Stomach (tissue), 9 donors: ENCODE data around the gene NEK4. TPM values are rescaled to one million over a fixed set of nuclear protein-coding genes. Genes with fewer than 3 reads are reported as not detected.

Experiments used
- DNase-seq, 2 donors: peaks; one replicate each; pipeline versions ENCODE4 v3.0.0 to v3.0.0-alpha.2; 2013 to 2019
- H3K27ac ChIP-seq, 5 donors: fragments of 200-600 bp in 4 of 5; sonication (generic) in 4 of 5; one replicate each; pipeline ENCODE4 v1.5.1; 2013 to 2019; ENCODE audit warnings: mild to moderate bottlenecking in 1 of 5, moderate library complexity in 1 of 5
- H3K27me3 ChIP-seq, 3 donors: fragments of 200-600 bp; sonication (generic); one replicate each; pipeline ENCODE4 v1.5.1; 2017 to 2019; ENCODE audit warnings: mixed run types in 1 of 3
- H3K36me3 ChIP-seq, 4 donors: fragments of 200-600 bp; sonication (generic); 1 replicate in 3 of 4; 2 replicates in 1 of 4; pipeline ENCODE4 v1.5.1; 2016 to 2019
- H3K4me1 ChIP-seq, 4 donors: fragments of 200-600 bp; sonication (generic); one replicate each; pipeline ENCODE4 v1.5.1; 2016 to 2019
- H3K4me3 ChIP-seq, 4 donors: fragments of 200-600 bp; sonication (generic) in 3 of 4; one replicate each; pipeline ENCODE4 v1.5.1; 2016 to 2019; ENCODE audit warnings: mild to moderate bottlenecking in 1 of 4
- H3K9me3 ChIP-seq, 4 donors: fragments of 200-600 bp; sonication (generic); one replicate each; pipeline ENCODE4 v1.5.1; 2016 to 2019
- CTCF ChIP-seq, 7 experiments: fragments of 450-650 bp in 4 of 7; fragments of 200-600 bp in 3 of 7; sonication (generic) in 3 of 7; IDR thresholded peaks; one replicate each; pipeline ENCODE4 v1.5.1; 2016 to 2019; ENCODE audit warnings: antibody characterized with exemption in 7 of 7, control low read depth in 2 of 7, mild to moderate bottlenecking in 1 of 7
- EP300 ChIP-seq: sonication (generic); formaldehyde crosslinking; IDR thresholded peaks from one replicate; pipeline ENCODE4 v1.6.1; 2017; ENCODE audit warnings: antibody characterized with exemption
- POLR2A ChIP-seq, 4 donors: fragments of 450-650 bp; IDR thresholded peaks; one replicate each; pipeline ENCODE4 v1.6.1; 2016; ENCODE audit warnings: antibody characterized with exemption in 4 of 4, control low read depth in 2 of 4, mild to moderate bottlenecking in 1 of 4, moderate library complexity in 1 of 4
- POLR2AphosphoS5 ChIP-seq, 3 donors: sonication (generic); formaldehyde crosslinking; IDR thresholded peaks; one replicate each; pipeline ENCODE4 v1.6.1; 2016; ENCODE audit warnings: antibody characterized with exemption in 3 of 3
- WGBS, 5 donors: extraction: QIAGEN DNeasy Blood & Tissue Kit in 3 of 5; methylation state at CpG; one replicate each; pipeline versions ENCODE4 v1.1.5 to v1.1.7; 2013 to 2018; 5-methylcytosine and 5-hydroxymethylcytosine counted together
- intact Hi-C: fragments of 100-400 bp; cut with DNase I; formaldehyde crosslinking; loops from one replicate; pipeline ENCODE4 v1.15.1; 2023; ENCODE audit warnings: low total_unique reads
- polyA plus RNA-seq, 3 donors: library from polyadenylated mRNA; stranded (reverse); fragments of 200-250 nt; gene quantifications; one replicate each; pipeline ENCODE4 v1.2.3, GENCODE V29; 2013
- small RNA-seq, 4 donors: library from RNA; depleted of rRNA; stranded (forward); fragments of <200 nt; gene quantifications; one replicate each; pipeline ENCODE3, GENCODE V24; 2016
- total RNA-seq, 5 donors: library from RNA; depleted of rRNA; stranded (reverse); fragments of >200 nt; gene quantifications; one replicate each; pipeline versions ENCODE4 v1.1.0 to v1.2.3, GENCODE V29; 2014 to 2016
- donor health status: healthy with polysubstance abuse.
- donor health status: Bipolar disorder and iron deficiency.
- donor health status: healthy.

The NEK4 gene
- total and polyA plus RNA-seq, 8 donors = 4.3 to 30.7 (median 12.6) TPM

DNA sequence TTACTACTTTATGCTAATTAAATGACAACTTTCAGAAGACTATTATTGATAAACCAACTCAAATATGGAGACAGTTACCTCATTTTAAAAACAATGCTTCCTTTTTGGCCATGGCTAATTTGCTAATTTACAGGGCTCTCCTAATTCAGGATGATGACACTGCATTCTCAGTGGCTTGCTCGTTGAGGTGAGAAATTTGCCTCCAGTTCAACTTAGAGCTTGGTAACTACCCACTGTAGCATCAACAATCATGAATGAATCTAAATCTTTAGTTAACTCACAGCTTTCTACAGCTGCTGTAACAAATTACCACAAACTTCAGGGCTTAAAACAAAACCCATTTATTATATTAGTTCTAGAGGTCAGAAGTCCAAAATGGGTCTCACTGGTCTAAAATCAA lies 99.1 kb downstream of the NEK4 start:
- WGBS, 5 donors = 44 to 76% (median 67%) methylated on average over 1 of the region's 1 CpG
- H3K4me3 ChIP-seq = no peak overlapping the region
- DNase-seq = no peak
- H3K27me3 ChIP-seq = no peaks in the 10 kb centered on the region
- H3K36me3 ChIP-seq = peaks cover 22 to 89% (median 76%) of the 10 kb centered on the region in 4 donors
- H3K27ac ChIP-seq = peak overlapping the region in 2 of 5 donors; percentile 58 to 65
- no peak for TF ChIP-seq CTCF (IDR thresholded peaks at IDR 0.05)
- TF ChIP-seq POLR2A (IDR thresholded peaks at IDR 0.05) = no peak
- TF ChIP-seq EP300 = no peak
- no peak for TF ChIP-seq POLR2AphosphoS5 (IDR thresholded peaks at IDR 0.05)
- no peaks in the 10 kb centered on the region for H3K9me3 ChIP-seq
- peaks cover 4 to 24% (median 13%) of the 10 kb centered on the region in 4 donors for H3K4me1 ChIP-seq
- intact Hi-C loops = no loop called here

GRCh38 chr3:52670621-52671521 lies 99.9 kb downstream of the NEK4 start:
- Histone ChIP-seq H3K27ac (peak overlapping the region in 4 of 5 donors; percentile 17 to 65 (median 46)), H3K4me1 (peaks cover 4 to 24% (median 13%) of the 10 kb centered on the region in 4 donors), H3K36me3 (peaks cover 30 to 90% (median 77%) of the 10 kb centered on the region in 4 donors), H3K27me3 (no peaks in the 10 kb centered on the region), H3K9me3 (no peaks in the 10 kb centered on the region), H3K4me3 (no peak overlapping the region)
- 63 to 79% (median 71%) methylated on average over 9 of the region's 9 CpGs for WGBS, 5 donors
- intact Hi-C loops = no loop called here
- no peak for DNase-seq
- TF ChIP-seq POLR2AphosphoS5 (IDR thresholded peaks at IDR 0.05) (peak in 1 of 3 donors; percentile 57), EP300 (no peak)

DNA sequence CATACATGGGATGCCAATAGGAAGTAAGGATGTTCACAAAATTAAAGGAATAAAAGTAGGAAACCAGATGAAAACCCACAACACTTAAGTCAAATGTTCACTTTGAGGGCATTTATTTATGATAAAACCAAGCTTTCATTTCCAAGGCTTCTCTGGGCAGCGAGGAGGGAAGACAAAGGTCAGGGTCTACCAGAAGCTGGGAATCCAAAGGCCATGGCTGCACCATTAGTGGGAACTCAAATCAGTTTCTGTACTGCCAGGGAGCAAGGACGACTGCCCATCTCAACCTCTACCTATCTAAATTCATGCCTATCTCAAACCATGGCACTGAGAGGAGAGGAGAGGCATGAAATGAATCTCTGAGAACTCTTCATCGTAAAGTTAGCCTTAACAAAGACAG lies 107.6 kb downstream of the NEK4 start:
- Histone ChIP-seq H3K27me3 (no peaks in the 10 kb centered on the region), H3K9me3 (no peaks in the 10 kb centered on the region), H3K36me3 (peaks cover 42 to 97% (median 94%) of the 10 kb centered on the region in 4 donors), H3K4me1 (no peaks in the 10 kb centered on the region), H3K4me3 (no peak overlapping the region), H3K27ac (no peak overlapping the region)
- no peak for DNase-seq
- intact Hi-C loops = no loop called here
- no peak for TF ChIP-seq POLR2AphosphoS5 (IDR thresholded peaks at IDR 0.05)
- no peak for TF ChIP-seq EP300
- TF ChIP-seq POLR2A (IDR thresholded peaks at IDR 0.05) = no peak
- no peak for TF ChIP-seq CTCF (IDR thresholded peaks at IDR 0.05)
- 88 to 96% (median 92%) methylated on average over 3 of the region's 3 CpGs for WGBS, 5 donors

DNA sequence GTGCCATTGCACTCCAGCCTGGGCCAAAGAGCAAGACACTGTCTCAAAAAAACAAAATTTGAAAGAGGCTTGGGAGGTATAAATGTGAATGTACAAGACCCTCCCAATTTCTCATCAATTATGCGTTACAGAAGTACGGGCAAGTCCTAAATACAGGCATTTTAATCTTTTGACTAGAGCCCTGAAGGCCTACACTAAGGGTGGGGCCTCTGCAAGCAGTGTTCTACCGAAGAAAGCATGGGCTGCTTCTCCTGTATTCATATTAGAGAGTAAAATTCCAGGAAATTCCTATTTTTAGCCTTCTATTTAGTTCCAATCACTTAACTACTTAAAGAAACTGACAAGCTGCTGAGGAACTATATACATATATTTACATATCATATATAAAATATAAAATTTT lies 110.7 kb downstream of the NEK4 start:
- Histone ChIP-seq H3K36me3 (peaks cover 53 to 98% (median 97%) of the 10 kb centered on the region in 4 donors), H3K4me1 (no peaks in the 10 kb centered on the region)
- intact Hi-C loops = no loop called here

More for the DNA sequence above, 110.7 kb downstream of the NEK4 start:
- H3K9me3 ChIP-seq = no peaks in the 10 kb centered on the region
- TF ChIP-seq POLR2A (IDR thresholded peaks at IDR 0.05) = no peak
- no peak for TF ChIP-seq POLR2AphosphoS5 (IDR thresholded peaks at IDR 0.05)
- TF ChIP-seq EP300 = no peak
- no peak for TF ChIP-seq CTCF (IDR thresholded peaks at IDR 0.05)
- H3K4me3 ChIP-seq = no peak overlapping the region
- H3K27me3 ChIP-seq = no peaks in the 10 kb centered on the region
- H3K27ac ChIP-seq = no peak overlapping the region
- 62 to 87% (median 76%) methylated on average over 3 of the region's 3 CpGs for WGBS, 5 donors
- no peak for DNase-seq

Small RNA genes within 50 kb of the gene (small RNA-seq; reads per million reads assigned to genes)
- gene AC006254.2 (0 reads per million in 4 donors), gene RF00569 (4,850 to 17,577 (median 6,137) reads per million in 4 donors), gene RF01183 (0 reads per million in 4 donors), gene SNORD19 (0 to 0.15 (median 0) reads per million in 4 donors), gene SNORD19B (0 reads per million in 4 donors), gene SNORD69 (4,736 to 8,950 (median 5,844) reads per million in 4 donors)

Other genes with a start within 250 kb of the NEK4 start
- gene NT5DC2, start 237.1 kb downstream of the NEK4 start, total RNA-seq = 10 to 100 TPM in 4 of 5 donors, 1 to 10 TPM in 1; 4.6 to 26.8 (median 19.5) TPM
- 10 to 100 TPM; 15.6 to 56.2 (median 27.7) TPM for gene NT5DC2, start 237.1 kb downstream of the NEK4 start, polyA plus RNA-seq
- 10 to 100 TPM in 1 of 5 donors, 1 to 10 TPM in 2, not detected in 2; 1.3 to 26.3 (median 2.8) TPM for gene UQCC5, start 234.3 kb downstream of the NEK4 start, total RNA-seq
- gene UQCC5, start 234.3 kb downstream of the NEK4 start, polyA plus RNA-seq = 10 to 100 TPM; 22.7 to 58.5 (median 25.3) TPM
- 100 to 1,000 TPM in 3 of 5 donors, 10 to 100 TPM in 2; 55.0 to 130 (median 105) TPM for gene PBRM1, start 85.0 kb downstream of the NEK4 start, total RNA-seq
- 1 to 10 TPM; 6.0 to 8.4 (median 7.8) TPM for gene PBRM1, start 85.0 kb downstream of the NEK4 start, polyA plus RNA-seq
- 100 to 1,000 TPM in 1 of 5 donors, 10 to 100 TPM in 3, 1 to 10 TPM in 1; 5.8 to 114 (median 88.9) TPM for gene GNL3, start 84.9 kb downstream of the NEK4 start, total RNA-seq
- 10 to 100 TPM; 37.9 to 69.1 (median 55.3) TPM for gene GNL3, start 84.9 kb downstream of the NEK4 start, polyA plus RNA-seq
- gene GLT8D1, start 65.1 kb downstream of the NEK4 start, total RNA-seq = 10 to 100 TPM in 4 of 5 donors, 1 to 10 TPM in 1; 9.4 to 81.9 (median 23.5) TPM
- gene GLT8D1, start 65.1 kb downstream of the NEK4 start, polyA plus RNA-seq = 10 to 100 TPM; 19.9 to 29.8 (median 24.7) TPM
- 100 to 1,000 TPM in 1 of 5 donors, 10 to 100 TPM in 2, 1 to 10 TPM in 1, under 1 TPM in 1; 0.58 to 332 (median 57.5) TPM for gene SPCS1, start 64.8 kb downstream of the NEK4 start, total RNA-seq
- 100 to 1,000 TPM; 108 to 148 (median 118) TPM for gene SPCS1, start 64.8 kb downstream of the NEK4 start, polyA plus RNA-seq
- gene ITIH1, start 6.7 kb upstream of the NEK4 start, total RNA-seq = not detected
- 1 to 10 TPM in 1 of 3 donors, not detected in 2; 1.9 TPM for gene ITIH1, start 6.7 kb upstream of the NEK4 start, polyA plus RNA-seq
- gene ITIH3, start 23.9 kb upstream of the NEK4 start, total RNA-seq = 100 to 1,000 TPM in 1 of 5 donors, 1 to 10 TPM in 3, not detected in 1; 1.1 to 210 (median 6.4) TPM
- 10 to 100 TPM in 1 of 3 donors, under 1 TPM in 1, not detected in 1; 0.19 to 14.4 TPM for gene ITIH3, start 23.9 kb upstream of the NEK4 start, polyA plus RNA-seq
- 100 to 1,000 TPM in 1 of 5 donors, 10 to 100 TPM in 2, 1 to 10 TPM in 2; 1.7 to 300 (median 20.9) TPM for gene ITIH4, start 59.7 kb upstream of the NEK4 start, total RNA-seq
- gene ITIH4, start 59.7 kb upstream of the NEK4 start, polyA plus RNA-seq = 10 to 100 TPM in 2 of 3 donors, 1 to 10 TPM in 1; 7.1 to 41.7 (median 16.2) TPM
- 10 to 100 TPM in 1 of 5 donors, 1 to 10 TPM in 2, not detected in 2; 1.8 to 24.1 (median 4.5) TPM for gene MUSTN1, start 64.1 kb upstream of the NEK4 start, total RNA-seq
- gene MUSTN1, start 64.1 kb upstream of the NEK4 start, polyA plus RNA-seq = 10 to 100 TPM; 12.9 to 45.5 (median 17.9) TPM
- 100 to 1,000 TPM in 1 of 5 donors, 10 to 100 TPM in 3, 1 to 10 TPM in 1; 10.0 to 121 (median 20.1) TPM for gene STIMATE, start 126.6 kb upstream of the NEK4 start, total RNA-seq
- gene STIMATE, start 126.6 kb upstream of the NEK4 start, polyA plus RNA-seq = 10 to 100 TPM in 1 of 3 donors, 1 to 10 TPM in 2; 4.9 to 13.3 (median 5.1) TPM